A549 (cell line): ENCODE data around the gene MAGI2. TPM values are rescaled to one million over a fixed set of nuclear protein-coding genes. Genes with fewer than 3 reads are reported as not detected.

Experiments
- ATAC-seq, 2 experiments: fragments of 200-7000 bp in 1 of 2; fragments of >200 bp in 1 of 2; cut with Nextera tagmentation in 1 of 2; cut with Tn5 transposase in 1 of 2; 3 replicates each; pipeline versions ENCODE4 v1.8.0 to v1.9.1; 2018 to 2020; ENCODE audit warnings: mild to moderate bottlenecking in 1 of 2, moderate library complexity in 1 of 2
- CTCF ChIA-PET: fragments of 300-600 bp; sonication (Branson Sonifier 250); formaldehyde crosslinking; extraction: SDS; loops from one replicate; lab custom pipeline; 2021; ENCODE audit warnings: antibody characterized with exemption, inconsistent platforms; lab: Yijun Ruan, JAX
- POLR2A ChIA-PET: fragments of 350-600 bp; formaldehyde crosslinking; extraction: SDS; loops from one replicate; lab custom pipeline; 2021; ENCODE audit warnings: antibody characterized with exemption, inconsistent platforms; lab: Yijun Ruan, JAX
- DNase-seq, 2 experiments: peaks; one replicate each; pipeline versions ENCODE4 v3.0.0 to v3.0.0-alpha.2; 2011 to 2016; ENCODE audit warnings: low read depth in 1 of 2, low spot score in 1 of 2
- FAIRE-seq: peaks from 2 replicates; lab custom pipeline; 2011; peaks lifted over from hg19 to GRCh38; lab: Jason Lieb, UNC
- H3K27ac ChIP-seq, 2 experiments: fragments of >200 bp; sonication (Bioruptor Twin); formaldehyde crosslinking; 3 replicates each; pipeline ENCODE4 v1.5.1; 2016 to 2017
- H3K4me1 ChIP-seq: fragments of >200 bp; sonication (Bioruptor Twin); formaldehyde crosslinking; 3 replicates; pipeline ENCODE4 v1.6.1; 2016
- H3K4me2 ChIP-seq: fragments of >200 bp; sonication (Bioruptor Twin); formaldehyde crosslinking; 3 replicates; pipeline ENCODE4 v1.6.1; 2016
- H3K4me3 ChIP-seq: fragments of >200 bp; sonication (Bioruptor Twin); formaldehyde crosslinking; 3 replicates; pipeline ENCODE4 v1.5.1; 2016
- H3K9me3 ChIP-seq: fragments of >200 bp; sonication (Bioruptor Twin); formaldehyde crosslinking; 3 replicates; pipeline ENCODE4 v1.6.1; 2016
- ATOH8 ChIP-seq: fragments of 250-450 bp; sonication (Bioruptor Pico); IDR thresholded peaks from 2 replicates; pipeline ENCODE4 v1.5.0; 2020; ENCODE audit warnings: low read depth, mild to moderate bottlenecking, moderate library complexity
- CBX2 ChIP-seq: fragments of 200-600 bp; sonication (generic); IDR thresholded peaks from 2 replicates; pipeline ENCODE4 v1.6.1; 2016; ENCODE audit warnings: low read depth, mild to moderate bottlenecking, borderline replicate concordance
- CBX8 ChIP-seq: fragments of 200-600 bp; sonication (generic); IDR thresholded peaks from 2 replicates; pipeline ENCODE4 v1.6.1; 2016
- CHD4 ChIP-seq: fragments of 200-600 bp; sonication (generic); IDR thresholded peaks from 2 replicates; pipeline ENCODE4 v1.6.1; 2016; ENCODE audit warnings: antibody characterized with exemption, mild to moderate bottlenecking, borderline replicate concordance
- CTCF ChIP-seq: fragments of >200 bp; sonication (Bioruptor Twin); formaldehyde crosslinking; IDR thresholded peaks from 3 replicates; pipeline ENCODE4 v1.5.1; 2016
- EHF ChIP-seq: fragments of 250-450 bp; sonication (Bioruptor Pico); IDR thresholded peaks from 2 replicates; pipeline ENCODE4 v1.5.0; 2020; ENCODE audit warnings: mild to moderate bottlenecking
- EHMT2 ChIP-seq: fragments of 200-600 bp; sonication (generic); IDR thresholded peaks from 2 replicates; pipeline ENCODE4 v1.6.1; 2016; ENCODE audit warnings: antibody characterized with exemption, low read depth, mild to moderate bottlenecking, moderate library complexity
- ELK1 ChIP-seq: fragments of 150-350 bp; IDR thresholded peaks from 2 replicates; pipeline ENCODE4 v1.6.1; 2014; ENCODE audit warnings: low read depth, mild to moderate bottlenecking, low read length
- EP300 ChIP-seq, 2 experiments: fragments of >200 bp; sonication (Bioruptor Twin); formaldehyde crosslinking; IDR thresholded peaks; 2 replicates in 1 of 2; 3 replicates in 1 of 2; pipeline ENCODE4 v1.6.1; 2016 to 2017
- ESRRA ChIP-seq: fragments of 150-350 bp; IDR thresholded peaks from 2 replicates; pipeline ENCODE4 v1.6.1; 2014; ENCODE audit warnings: mild to moderate bottlenecking, low read length, borderline replicate concordance
- FOSB ChIP-seq: fragments of 250-450 bp; sonication (Bioruptor Pico); IDR thresholded peaks from 2 replicates; pipeline ENCODE4 v1.5.0; 2020; ENCODE audit warnings: mild to moderate bottlenecking, moderate library complexity
- HDAC2 ChIP-seq: fragments of 200-600 bp; sonication (generic); IDR thresholded peaks from 2 replicates; pipeline ENCODE4 v1.6.1; 2016
- HES2 ChIP-seq: fragments of >200 bp; sonication (Bioruptor Twin); formaldehyde crosslinking; IDR thresholded peaks from 2 replicates; pipeline ENCODE4 v1.6.1; 2016
- HOXB5 ChIP-seq: fragments of 250-450 bp; sonication (Bioruptor Pico); IDR thresholded peaks from 2 replicates; pipeline ENCODE4 v1.5.0; 2020; ENCODE audit warnings: mild to moderate bottlenecking, moderate library complexity
- JUN ChIP-seq, 2 experiments: fragments of >200 bp; sonication (Bioruptor Twin); formaldehyde crosslinking; IDR thresholded peaks; 2 replicates in 1 of 2; 3 replicates in 1 of 2; pipeline ENCODE4 v1.6.1; 2016 to 2017
- PHF8 ChIP-seq: fragments of 200-600 bp; sonication (generic); IDR thresholded peaks from 2 replicates; pipeline ENCODE4 v1.6.1; 2016; ENCODE audit warnings: low read depth, mild to moderate bottlenecking, antibody characterized with exemption, moderate library complexity, borderline replicate concordance
- POLR2AphosphoS2 ChIP-seq: conservative IDR thresholded peaks from 2 replicates; pipeline ENCODE4 v1.6.1; 2012; ENCODE audit warnings: low read length, improper control_type of control experiment, inconsistent platforms
- RARB ChIP-seq: fragments of 250-450 bp; sonication (Bioruptor Pico); IDR thresholded peaks from 2 replicates; pipeline ENCODE4 v1.8.0; 2021; ENCODE audit warnings: mild to moderate bottlenecking, moderate library complexity
- ZSCAN20 ChIP-seq: fragments of 250-450 bp; sonication (Bioruptor Pico); IDR thresholded peaks from 2 replicates; pipeline ENCODE4 v1.8.0; 2022; ENCODE audit warnings: mild to moderate bottlenecking, moderate library complexity
- WGBS: methylation state at CpG from one replicate; pipeline ENCODE4 v1.1.6; 2017; ENCODE audit errors: missing lambda C conversion rate; 5-methylcytosine and 5-hydroxymethylcytosine counted together
- polyA plus RNA-seq, 4 experiments: library from polyadenylated mRNA; depleted of rRNA in 3 of 4; stranded (reverse); fragments of >200 nt; fragmentation: RNase III in 1 of 4; extraction: RNeasy Plus Mini Kit Qiagen cat#74134 plus additional on column Dnase treatment in 1 of 4; gene quantifications; 2 replicates in 3 of 4; 3 replicates in 1 of 4; pipeline ENCODE4 v1.2.3, GENCODE V29; 2011 to 2017

The MAGI2 gene
- polyA plus RNA-seq, 2 of the 4 experiments (the other 2 are of a cell fraction) = 0.48 to 0.81 TPM

- no peak overlapping the region for H3K4me2 ChIP-seq
- 20% methylated on average over 5 of the region's 5 CpGs for WGBS
- POLR2A ChIA-PET = interaction anchor here (0.5 kb wide), 1 partner anchor 194 kb away, joined by 3 read pairs; no protein-coding TSS in a partner anchor
- FAIRE-seq = no peak
- no peak overlapping the region for H3K27ac ChIP-seq
- no peak overlapping the region for H3K4me3 ChIP-seq
- TF ChIP-seq POLR2AphosphoS2 = no peak
- DNase-seq = no peak
- CTCF ChIA-PET = no interaction called here
- no peaks in the 10 kb centered on the region for H3K4me1 ChIP-seq
- no peak for ATAC-seq
- H3K9me3 ChIP-seq = no peaks in the 10 kb centered on the region
Observed at GRCh38 chr7:78565784-78566183, 887.7 kb downstream of the MAGI2 start.

GRCh38 chr7:78563191-78563590, 890.3 kb downstream of the MAGI2 start:
- ATAC-seq (no peak), FAIRE-seq (no peak)
- POLR2A ChIA-PET = no interaction called here
- no peaks in the 10 kb centered on the region for H3K4me1 ChIP-seq
- TF ChIP-seq PHF8 (no peak), HES2 (no peak), JUN (IDR thresholded peaks at IDR 0.05) (no peak), CTCF (no peak), ELK1 (no peak), EHF (CRISPR knock-in tag) (no peak), RARB (no peak), ESRRA (no peak), FOSB (CRISPR knock-in tag) (no peak), ZSCAN20 (no peak), ATOH8 (no peak), HOXB5 (CRISPR knock-in tag) (no peak), CHD4 (no peak), HDAC2 (no peak)
- TF ChIP-seq, all 56 proteins: peak for 0
- H3K4me3 ChIP-seq = no peak overlapping the region
- WGBS = 33% methylated on average over 5 of the region's 5 CpGs
- DNase-seq = no peak
- no peak overlapping the region for H3K4me2 ChIP-seq
- no peak overlapping the region for H3K27ac ChIP-seq
- no peaks in the 10 kb centered on the region for H3K9me3 ChIP-seq
- CTCF ChIA-PET = no interaction called here

GRCh38 chr7:78562191-78562590, 891.3 kb downstream of the MAGI2 start:
- TF ChIP-seq CBX8 (no peak), CBX2 (no peak), ELK1 (no peak), EP300 (IDR thresholded peaks at IDR 0.05) (no peak), EHF (CRISPR knock-in tag) (no peak), POLR2AphosphoS2 (no peak), EHMT2 (no peak), ESRRA (no peak), HES2 (no peak), JUN (IDR thresholded peaks at IDR 0.05) (no peak), HDAC2 (no peak)
- ATAC-seq = no peak
- CTCF ChIA-PET = no interaction called here

More at GRCh38 chr7:78562191-78562590, 891.3 kb downstream of the MAGI2 start:
- H3K27ac ChIP-seq = no peak overlapping the region
- H3K4me1 ChIP-seq = no peaks in the 10 kb centered on the region
- H3K9me3 ChIP-seq = no peaks in the 10 kb centered on the region
- no peak for DNase-seq
- H3K4me2 ChIP-seq = no peak overlapping the region
- no peak for FAIRE-seq
- POLR2A ChIA-PET = no interaction called here
- H3K4me3 ChIP-seq = no peak overlapping the region
